ENCODE data around the gene IRF2. TPM values are rescaled to one million over a fixed set of nuclear protein-coding genes. Genes with fewer than 3 reads are reported as not detected.

The IRF2 gene
- total RNA-seq, 2 donors from 2014 or later, result 33.5 to 37.2 TPM

- DNase-seq (no peak), ATAC-seq (no peak)
- no peaks in the 10 kb centered on the region for H3K4me1 Mint-ChIP-seq
- H3K27ac Mint-ChIP-seq, result no peak overlapping the region
- H3K36me3 Mint-ChIP-seq (ENCODE audit: low read depth), result no peaks in the 10 kb centered on the region
- no peak overlapping the region for H3K4me3 Mint-ChIP-seq
- no peaks in the 10 kb centered on the region for H3K27me3 Mint-ChIP-seq
- H3K9me3 ChIP-seq (ENCODE audit: control insufficient read depth, low read length, poor library complexity, severe bottlenecking), result no peaks in the 10 kb centered on the region
These were observed 114.5 kb downstream of the IRF2 start for GRCh38 chr4:184359888-184360287.

- Mint-ChIP-seq H3K4me1 (peaks cover 3% of the 10 kb centered on the region), H3K36me3 (ENCODE audit: low read depth) (no peaks in the 10 kb centered on the region), H3K4me3 (no peak overlapping the region), H3K27ac (no peak overlapping the region), H3K27me3 (no peaks in the 10 kb centered on the region)
- DNase-seq, result no peak
- ATAC-seq, result no peak
- no peaks in the 10 kb centered on the region for H3K9me3 ChIP-seq (ENCODE audit: control insufficient read depth, low read length, poor library complexity, severe bottlenecking)
These were observed 115.7 kb downstream of the IRF2 start for GRCh38 chr4:184358521-184359232.

GRCh38 chr4:184357772-184358171 is 116.6 kb downstream of the IRF2 start:
- H3K36me3 Mint-ChIP-seq (ENCODE audit: low read depth), result no peaks in the 10 kb centered on the region
- no peaks in the 10 kb centered on the region for H3K9me3 ChIP-seq (ENCODE audit: control insufficient read depth, low read length, poor library complexity, severe bottlenecking)
- ATAC-seq, result no peak
- H3K4me3 Mint-ChIP-seq, result no peak overlapping the region
- DNase-seq, result no peak
- H3K4me1 Mint-ChIP-seq, result peaks cover 3% of the 10 kb centered on the region
- no peak overlapping the region for H3K27ac Mint-ChIP-seq
- no peaks in the 10 kb centered on the region for H3K27me3 Mint-ChIP-seq

GRCh38 chr4:184357165-184357564 is 117.2 kb downstream of the IRF2 start:
- H3K27ac Mint-ChIP-seq, result no peak overlapping the region
- no peaks in the 10 kb centered on the region for H3K27me3 Mint-ChIP-seq
- no peak overlapping the region for H3K4me3 Mint-ChIP-seq
- H3K36me3 Mint-ChIP-seq (ENCODE audit: low read depth), result no peaks in the 10 kb centered on the region
- peaks cover 3% of the 10 kb centered on the region for H3K4me1 Mint-ChIP-seq
- no peaks in the 10 kb centered on the region for H3K9me3 ChIP-seq (ENCODE audit: control insufficient read depth, low read length, poor library complexity, severe bottlenecking)
- DNase-seq (no peak), ATAC-seq (no peak)

GRCh38 chr4:184356366-184356765 is 118.0 kb downstream of the IRF2 start:
- Mint-ChIP-seq H3K36me3 (ENCODE audit: low read depth) (no peaks in the 10 kb centered on the region), H3K4me1 (peaks cover 3% of the 10 kb centered on the region), H3K4me3 (no peak overlapping the region), H3K27ac (no peak overlapping the region), H3K27me3 (no peaks in the 10 kb centered on the region)
- no peaks in the 10 kb centered on the region for H3K9me3 ChIP-seq (ENCODE audit: control insufficient read depth, low read length, poor library complexity, severe bottlenecking)
- DNase-seq (no peak), ATAC-seq (no peak)

- DNase-seq, result no peak
- H3K9me3 ChIP-seq (ENCODE audit: control insufficient read depth, low read length, poor library complexity, severe bottlenecking), result no peaks in the 10 kb centered on the region
- Mint-ChIP-seq H3K27me3 (no peaks in the 10 kb centered on the region), H3K36me3 (ENCODE audit: low read depth) (no peaks in the 10 kb centered on the region), H3K27ac (peak overlapping the region; percentile 9), H3K4me1 (peaks cover 3% of the 10 kb centered on the region), H3K4me3 (no peak overlapping the region)
- no peak for ATAC-seq
These were observed 118.5 kb downstream of the IRF2 start for GRCh38 chr4:184355857-184356256.

GRCh38 chr4:184355111-184355604 is 119.2 kb downstream of the IRF2 start:
- H3K9me3 ChIP-seq (ENCODE audit: control insufficient read depth, low read length, poor library complexity, severe bottlenecking), result no peaks in the 10 kb centered on the region
- Mint-ChIP-seq H3K4me1 (peaks cover 3% of the 10 kb centered on the region), H3K27me3 (no peaks in the 10 kb centered on the region), H3K4me3 (no peak overlapping the region), H3K36me3 (ENCODE audit: low read depth) (no peaks in the 10 kb centered on the region), H3K27ac (peak overlapping the region; percentile 9)
- ATAC-seq (peak; percentile 65), DNase-seq (no peak)

GRCh38 chr4:184352891-184353290 is 121.5 kb downstream of the IRF2 start:
- no peaks in the 10 kb centered on the region for H3K9me3 ChIP-seq (ENCODE audit: control insufficient read depth, low read length, poor library complexity, severe bottlenecking)
- DNase-seq, result no peak
- peaks cover 4% of the 10 kb centered on the region for H3K27me3 Mint-ChIP-seq
- no peak overlapping the region for H3K27ac Mint-ChIP-seq
- ATAC-seq, result no peak
- H3K36me3 Mint-ChIP-seq (ENCODE audit: low read depth), result no peaks in the 10 kb centered on the region
- H3K4me1 Mint-ChIP-seq, result peaks cover 3% of the 10 kb centered on the region
- peak overlapping the region; percentile 19 for H3K4me3 Mint-ChIP-seq

- Mint-ChIP-seq H3K27me3 (peaks cover 6% of the 10 kb centered on the region), H3K36me3 (ENCODE audit: low read depth) (no peaks in the 10 kb centered on the region), H3K4me1 (peaks cover 3% of the 10 kb centered on the region), H3K27ac (no peak overlapping the region), H3K4me3 (no peak overlapping the region)
- H3K9me3 ChIP-seq (ENCODE audit: control insufficient read depth, low read length, poor library complexity, severe bottlenecking), result no peaks in the 10 kb centered on the region
- no peak for DNase-seq
- no peak for ATAC-seq
These were observed 122.5 kb downstream of the IRF2 start for GRCh38 chr4:184351560-184352451.

- H3K36me3 Mint-ChIP-seq (ENCODE audit: low read depth), result peaks cover 3% of the 10 kb centered on the region
- ATAC-seq, result no peak
- no peak overlapping the region for H3K4me3 Mint-ChIP-seq
- no peaks in the 10 kb centered on the region for H3K9me3 ChIP-seq (ENCODE audit: control insufficient read depth, low read length, poor library complexity, severe bottlenecking)
- DNase-seq, result no peak
- no peak overlapping the region for H3K27ac Mint-ChIP-seq
- H3K4me1 Mint-ChIP-seq, result peaks cover 3% of the 10 kb centered on the region
- H3K27me3 Mint-ChIP-seq, result peaks cover 10% of the 10 kb centered on the region
These were observed 123.4 kb downstream of the IRF2 start for GRCh38 chr4:184350964-184351363.

- H3K4me1 Mint-ChIP-seq, result peaks cover 3% of the 10 kb centered on the region
- ATAC-seq (no peak), DNase-seq (no peak)
- peaks cover 10% of the 10 kb centered on the region for H3K27me3 Mint-ChIP-seq
- H3K4me3 Mint-ChIP-seq, result no peak overlapping the region
- peaks cover 3% of the 10 kb centered on the region for H3K36me3 Mint-ChIP-seq (ENCODE audit: low read depth)
- H3K27ac Mint-ChIP-seq, result no peak overlapping the region
- no peaks in the 10 kb centered on the region for H3K9me3 ChIP-seq (ENCODE audit: control insufficient read depth, low read length, poor library complexity, severe bottlenecking)
These were observed 124.0 kb downstream of the IRF2 start for GRCh38 chr4:184350213-184350817.

- Mint-ChIP-seq H3K4me3 (peak overlapping the region; percentile 75), H3K27ac (no peak overlapping the region), H3K27me3 (peaks cover 10% of the 10 kb centered on the region), H3K4me1 (peaks cover 5% of the 10 kb centered on the region), H3K36me3 (ENCODE audit: low read depth) (peaks cover 3% of the 10 kb centered on the region)
- DNase-seq (no peak), ATAC-seq (no peak)
- H3K9me3 ChIP-seq (ENCODE audit: control insufficient read depth, low read length, poor library complexity, severe bottlenecking), result no peaks in the 10 kb centered on the region
These were observed 124.9 kb downstream of the IRF2 start for GRCh38 chr4:184349283-184350039.

All from T-helper 17 cell (primary cell).